ENCODE results near the gene MX2. TPM values are rescaled to one million over a fixed set of nuclear protein-coding genes. Genes with fewer than 3 reads are reported as not detected.

MX2 gene
- total and polyA plus RNA-seq, 12 donors: 0.44 to 31.3 (median 4.8) TPM

DNA sequence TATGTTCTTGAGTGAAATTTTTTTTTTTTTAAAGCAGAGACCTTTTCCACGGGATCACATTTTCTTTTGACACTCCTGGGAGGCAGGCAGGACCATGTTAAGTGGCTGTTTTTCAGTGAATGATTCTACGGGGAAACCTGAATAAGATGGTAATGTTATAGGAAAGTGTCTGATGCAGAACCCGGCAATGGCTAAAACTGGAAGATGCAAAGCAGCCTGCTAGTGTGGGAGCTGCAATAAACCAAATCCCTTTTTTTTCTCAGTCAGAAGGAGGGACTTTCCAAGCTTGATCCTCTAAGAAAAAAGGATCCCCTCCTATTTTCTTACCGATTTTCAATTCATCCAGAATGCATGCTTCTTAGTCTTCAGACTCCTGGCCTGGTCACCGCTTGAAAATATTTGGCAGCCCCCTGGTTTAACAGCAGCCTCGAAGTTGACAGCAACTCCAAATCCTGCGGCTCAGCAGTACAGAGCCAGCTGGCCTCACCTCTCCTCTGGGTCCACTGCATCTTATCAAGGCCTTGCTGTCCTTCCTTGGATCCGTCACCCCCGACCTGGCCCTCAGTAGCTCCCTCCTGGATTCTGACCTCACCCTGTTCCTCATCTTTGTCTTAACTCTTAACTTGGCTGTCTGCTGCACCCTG, 5.6 kb downstream of the MX2 start:
- H3K4me1 ChIP-seq (replicated peaks in 1 of 2): no peaks in the 10 kb centered on the region
- intact Hi-C loops (cut with DNase I): no loop called here
- TF ChIP-seq POLR2A (IDR thresholded peaks at IDR 0.05): no peak
- TF ChIP-seq, protein P1, sequence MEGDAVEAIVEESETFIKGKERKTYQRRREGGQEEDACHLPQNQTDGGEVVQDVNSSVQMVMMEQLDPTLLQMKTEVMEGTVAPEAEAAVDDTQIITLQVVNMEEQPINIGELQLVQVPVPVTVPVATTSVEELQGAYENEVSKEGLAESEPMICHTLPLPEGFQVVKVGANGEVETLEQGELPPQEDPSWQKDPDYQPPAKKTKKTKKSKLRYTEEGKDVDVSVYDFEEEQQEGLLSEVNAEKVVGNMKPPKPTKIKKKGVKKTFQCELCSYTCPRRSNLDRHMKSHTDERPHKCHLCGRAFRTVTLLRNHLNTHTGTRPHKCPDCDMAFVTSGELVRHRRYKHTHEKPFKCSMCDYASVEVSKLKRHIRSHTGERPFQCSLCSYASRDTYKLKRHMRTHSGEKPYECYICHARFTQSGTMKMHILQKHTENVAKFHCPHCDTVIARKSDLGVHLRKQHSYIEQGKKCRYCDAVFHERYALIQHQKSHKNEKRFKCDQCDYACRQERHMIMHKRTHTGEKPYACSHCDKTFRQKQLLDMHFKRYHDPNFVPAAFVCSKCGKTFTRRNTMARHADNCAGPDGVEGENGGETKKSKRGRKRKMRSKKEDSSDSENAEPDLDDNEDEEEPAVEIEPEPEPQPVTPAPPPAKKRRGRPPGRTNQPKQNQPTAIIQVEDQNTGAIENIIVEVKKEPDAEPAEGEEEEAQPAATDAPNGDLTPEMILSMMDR (IDR thresholded peaks at IDR 0.05): no peak

DNA sequence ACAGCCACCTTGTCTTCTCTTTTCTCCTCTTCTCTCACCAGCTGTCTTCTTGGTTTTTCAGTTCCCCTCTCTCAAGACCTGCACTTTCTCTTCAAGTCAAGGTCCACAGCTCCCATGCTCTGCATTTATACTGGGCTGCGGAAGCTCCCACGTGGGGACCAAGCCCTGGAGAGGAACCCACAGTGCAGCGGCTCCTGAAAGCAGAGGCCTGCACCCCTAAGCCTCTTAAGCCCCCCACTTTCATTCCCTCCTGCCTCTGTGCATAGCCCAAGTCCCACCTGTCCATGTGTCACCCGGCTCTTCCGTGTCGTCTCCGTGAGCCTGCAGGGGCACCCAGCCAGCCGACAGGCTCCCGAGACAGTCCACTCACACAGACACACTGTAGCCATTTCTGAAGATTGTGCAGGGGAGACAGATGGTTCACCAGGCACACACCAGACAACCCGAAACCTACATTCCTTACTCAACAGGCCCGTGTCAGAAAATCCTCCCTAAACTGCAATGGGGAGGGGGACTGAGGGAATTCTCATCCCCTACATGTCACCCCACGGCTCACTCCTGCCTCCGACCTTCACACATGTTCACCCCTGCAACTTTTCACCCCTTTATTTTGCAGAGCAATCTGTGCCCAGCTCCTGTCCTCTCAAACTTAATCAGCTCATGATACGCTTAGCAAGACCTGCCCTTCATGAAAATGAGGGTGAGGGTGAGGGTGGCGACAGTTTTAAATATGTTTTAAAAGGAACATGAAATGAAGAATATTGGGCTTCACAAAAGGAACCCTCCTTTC, 6.3 kb downstream of the MX2 start:
- Histone ChIP-seq H3K27ac (no peak overlapping the region), H3K9me3 (replicated peaks in 1 of 3) (no peaks in the 10 kb centered on the region), H3K36me3 (replicated peaks in 1 of 2) (no peaks in the 10 kb centered on the region), H3K27me3 (no peaks in the 10 kb centered on the region), H3K4me1 (replicated peaks in 1 of 2) (no peaks in the 10 kb centered on the region), H3K4me3 (no peak overlapping the region)
- WGBS, 4 donors: 75 to 89% (median 87%) methylated on average over 14 to 15 of the region's 15 CpGs
- no peak for TF ChIP-seq POLR2A (IDR thresholded peaks at IDR 0.05)
- TF ChIP-seq, protein P1 (IDR thresholded peaks at IDR 0.05): no peak
- intact Hi-C loops (cut with DNase I): no loop called here
- DNase-seq: peak in 1 of 7 donors; percentile 39

More for the DNA sequence above, 5.6 kb downstream of the MX2 start:
- Histone ChIP-seq H3K36me3 (replicated peaks in 1 of 2) (no peaks in the 10 kb centered on the region), H3K4me3 (no peak overlapping the region), H3K27me3 (no peaks in the 10 kb centered on the region), H3K9me3 (replicated peaks in 1 of 3) (no peaks in the 10 kb centered on the region), H3K27ac (no peak overlapping the region)
- 64 to 74% (median 68%) methylated on average over 9 of the region's 9 CpGs for WGBS, 4 donors
- peak in 1 of 7 donors; percentile 36 for DNase-seq

DNA sequence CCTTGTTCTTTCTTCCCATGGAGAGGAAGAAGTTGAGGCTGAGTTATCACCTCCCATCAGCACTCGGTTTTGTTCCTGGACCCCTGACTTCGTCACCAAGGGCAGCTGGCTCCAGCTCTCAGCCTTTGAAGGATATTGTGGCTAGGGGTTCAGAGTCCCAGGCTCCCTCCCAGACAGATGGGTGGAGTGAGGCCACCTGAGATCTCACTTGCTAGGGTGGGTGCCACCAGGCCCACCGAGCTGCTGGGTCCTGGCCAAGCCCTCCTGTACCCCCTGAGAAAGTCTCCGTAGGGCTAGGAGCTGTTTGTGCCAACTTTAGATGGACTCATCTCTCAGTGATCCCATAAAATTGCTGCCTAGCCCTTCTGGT, 6.9 kb downstream of the MX2 start:
- Histone ChIP-seq H3K4me1 (replicated peaks in 1 of 2) (no peaks in the 10 kb centered on the region), H3K27ac (no peak overlapping the region), H3K27me3 (no peaks in the 10 kb centered on the region), H3K9me3 (replicated peaks in 1 of 3) (no peaks in the 10 kb centered on the region), H3K36me3 (replicated peaks in 1 of 2) (no peaks in the 10 kb centered on the region), H3K4me3 (no peak overlapping the region)
- WGBS, 4 donors: 42 to 53% (median 48%) methylated on average over 3 to 4 of the region's 4 CpGs
- intact Hi-C loops (cut with DNase I): no loop called here
- DNase-seq: no peak
- no peak for TF ChIP-seq POLR2A (IDR thresholded peaks at IDR 0.05)
- TF ChIP-seq, protein P1 (IDR thresholded peaks at IDR 0.05): no peak

DNA sequence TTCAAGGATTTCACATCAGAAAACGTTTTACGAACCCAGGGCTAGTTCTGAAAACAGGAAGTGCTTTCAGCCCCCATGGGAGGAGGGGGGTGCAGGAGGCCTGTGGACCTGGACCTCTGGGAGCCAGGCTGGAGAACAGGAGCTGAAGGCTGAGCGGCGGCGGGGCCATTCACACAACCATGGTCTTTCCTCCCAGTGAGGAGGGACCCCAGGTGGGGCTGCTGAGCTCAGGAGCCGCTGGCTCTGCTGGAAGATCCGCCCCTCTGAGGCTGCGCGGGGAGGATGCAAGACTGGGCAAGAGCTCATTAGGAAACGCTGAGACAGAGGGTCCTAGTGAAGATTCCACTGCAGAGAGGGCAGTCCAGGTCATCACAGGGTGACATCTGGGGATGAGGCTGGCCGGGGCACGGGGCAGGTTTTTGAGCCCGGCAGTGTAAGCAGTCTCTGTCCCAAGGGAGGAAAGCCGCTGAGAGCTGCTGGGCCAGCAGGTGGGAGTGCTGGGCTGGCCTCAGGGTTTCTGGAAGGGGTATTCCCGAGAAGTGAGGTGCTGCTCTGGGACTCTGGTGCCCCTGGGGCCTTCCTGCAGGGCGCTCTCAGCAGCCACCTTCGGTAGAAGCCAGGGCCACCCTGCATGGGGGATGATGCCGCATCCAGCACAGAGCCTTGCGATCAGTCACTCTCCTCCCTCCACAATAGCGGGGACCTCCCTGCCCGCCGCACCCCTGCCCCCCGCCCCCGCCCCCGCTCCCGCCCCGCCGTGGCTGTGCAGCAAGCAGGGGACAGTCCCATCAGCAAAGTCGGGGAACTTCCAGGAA, 7.5 kb downstream of the MX2 start:
- Histone ChIP-seq H3K27me3 (no peaks in the 10 kb centered on the region), H3K27ac (peak overlapping the region in 1 of 5 donors; percentile 20), H3K36me3 (replicated peaks in 1 of 2) (no peaks in the 10 kb centered on the region), H3K4me3 (peak overlapping the region in 1 of 4 donors; percentile 33), H3K4me1 (replicated peaks in 1 of 2) (no peaks in the 10 kb centered on the region), H3K9me3 (replicated peaks in 1 of 3) (no peaks in the 10 kb centered on the region)
- WGBS, 4 donors: 17 to 24% (median 20%) methylated on average over 12 to 29 of the region's 29 CpGs
- intact Hi-C loops (cut with DNase I): no loop called here
- no peak for TF ChIP-seq POLR2A (IDR thresholded peaks at IDR 0.05)
- TF ChIP-seq, protein P1 (IDR thresholded peaks at IDR 0.05): no peak
- peak in 2 of 7 donors; percentile 10 to 48 for DNase-seq

All from adrenal gland (tissue), 12 donors.